Measurements from ENCODE around the gene MBD3L1. TPM values are rescaled to one million over a fixed set of nuclear protein-coding genes. Genes with fewer than 3 reads are reported as not detected.

The MBD3L1 gene
- not detected in 2 replicates for total RNA-seq

DNA sequence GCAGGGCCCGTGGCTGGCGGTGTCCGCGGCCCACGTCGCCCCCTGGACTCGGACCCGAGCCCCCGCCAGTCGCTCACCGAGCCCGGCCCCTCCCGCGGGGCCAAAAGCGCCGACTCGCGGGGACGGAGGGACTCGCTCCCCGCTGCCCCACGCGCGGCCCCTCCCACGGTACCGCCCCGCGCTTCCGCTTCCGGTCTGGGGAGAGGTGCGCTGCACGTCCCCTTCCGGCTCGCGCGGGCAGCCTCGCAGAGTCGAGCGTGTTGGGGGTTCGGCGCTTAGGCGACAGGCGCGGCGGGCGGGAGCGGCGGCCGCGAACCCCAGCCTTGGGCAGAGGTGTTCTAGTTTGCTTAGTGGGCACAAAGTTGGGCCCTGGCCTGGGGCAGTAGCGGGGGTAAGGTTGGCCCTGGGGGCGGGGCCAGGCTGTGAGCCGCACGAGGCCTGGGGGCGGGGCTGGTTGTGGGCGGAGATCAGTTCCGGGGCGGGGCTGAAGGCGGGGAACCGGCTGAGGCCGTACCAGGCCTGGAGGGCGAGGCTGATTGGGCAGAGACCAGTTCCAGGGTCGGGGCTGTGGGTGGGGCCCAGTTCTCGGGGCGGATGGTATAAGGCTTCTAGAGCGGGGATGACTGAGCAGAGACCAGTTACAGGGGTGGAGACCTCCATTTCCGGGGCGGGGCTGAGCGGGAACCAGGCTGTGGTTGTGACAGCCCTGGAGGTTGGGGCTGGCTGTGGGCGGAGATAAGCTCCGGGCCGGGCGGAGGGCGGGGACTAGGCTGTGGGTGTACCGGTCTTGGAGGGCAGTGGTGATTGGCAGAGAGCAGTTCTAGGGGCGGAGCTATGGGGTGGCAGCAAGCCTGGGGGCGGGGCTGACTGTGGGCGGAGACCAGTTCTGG, at the start of gene MBD3L1, which contains the start of gene ZNF558:
TSS of gene MBD3L1 (plus strand) at position 246 of the 890 bp plus-strand sequence. CDS start 10,302 bp downstream, outside the sequence.
TSS of gene ZNF558 (minus strand) at position 173 of the 890 bp plus-strand sequence. CDS start 9,645 bp downstream, outside the sequence.
- peak within 1 kb of the TSS; percentile 88 for H3K4me3 ChIP-seq (ENCODE audit: low read depth, low read length)
- TF ChIP-seq, protein P1, sequence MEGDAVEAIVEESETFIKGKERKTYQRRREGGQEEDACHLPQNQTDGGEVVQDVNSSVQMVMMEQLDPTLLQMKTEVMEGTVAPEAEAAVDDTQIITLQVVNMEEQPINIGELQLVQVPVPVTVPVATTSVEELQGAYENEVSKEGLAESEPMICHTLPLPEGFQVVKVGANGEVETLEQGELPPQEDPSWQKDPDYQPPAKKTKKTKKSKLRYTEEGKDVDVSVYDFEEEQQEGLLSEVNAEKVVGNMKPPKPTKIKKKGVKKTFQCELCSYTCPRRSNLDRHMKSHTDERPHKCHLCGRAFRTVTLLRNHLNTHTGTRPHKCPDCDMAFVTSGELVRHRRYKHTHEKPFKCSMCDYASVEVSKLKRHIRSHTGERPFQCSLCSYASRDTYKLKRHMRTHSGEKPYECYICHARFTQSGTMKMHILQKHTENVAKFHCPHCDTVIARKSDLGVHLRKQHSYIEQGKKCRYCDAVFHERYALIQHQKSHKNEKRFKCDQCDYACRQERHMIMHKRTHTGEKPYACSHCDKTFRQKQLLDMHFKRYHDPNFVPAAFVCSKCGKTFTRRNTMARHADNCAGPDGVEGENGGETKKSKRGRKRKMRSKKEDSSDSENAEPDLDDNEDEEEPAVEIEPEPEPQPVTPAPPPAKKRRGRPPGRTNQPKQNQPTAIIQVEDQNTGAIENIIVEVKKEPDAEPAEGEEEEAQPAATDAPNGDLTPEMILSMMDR (conservative IDR thresholded peaks at IDR 0.05; ENCODE audit: low read depth, low read length) = no peak
- peak; percentile 71 for DNase-seq (ENCODE audit: low read depth)

DNA sequence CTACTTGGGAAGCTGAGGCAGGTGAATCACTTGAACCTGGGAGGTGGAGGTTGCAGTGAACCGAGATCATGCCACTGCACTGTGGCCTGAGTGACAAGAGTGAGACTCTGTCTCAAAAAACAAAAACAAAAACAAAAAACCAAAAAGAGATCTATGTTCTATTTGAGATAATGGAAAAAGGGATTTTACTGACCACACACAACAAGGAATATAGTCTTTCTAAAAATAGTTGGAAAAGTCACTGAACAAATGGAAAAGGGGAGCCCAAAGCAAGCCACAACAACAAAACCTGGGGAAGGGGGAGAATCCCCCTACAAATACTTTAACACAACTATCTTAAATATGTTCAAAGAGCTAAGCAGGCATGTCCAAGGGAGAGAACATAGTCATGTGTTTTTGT, 37.4 kb upstream of the MBD3L1 start:
- TF ChIP-seq, protein P1 (conservative IDR thresholded peaks at IDR 0.05; ENCODE audit: low read depth, low read length) = no peak
- no peak overlapping the region for H3K4me3 ChIP-seq (ENCODE audit: low read depth, low read length)
- no peak for DNase-seq (ENCODE audit: low read depth)

DNA sequence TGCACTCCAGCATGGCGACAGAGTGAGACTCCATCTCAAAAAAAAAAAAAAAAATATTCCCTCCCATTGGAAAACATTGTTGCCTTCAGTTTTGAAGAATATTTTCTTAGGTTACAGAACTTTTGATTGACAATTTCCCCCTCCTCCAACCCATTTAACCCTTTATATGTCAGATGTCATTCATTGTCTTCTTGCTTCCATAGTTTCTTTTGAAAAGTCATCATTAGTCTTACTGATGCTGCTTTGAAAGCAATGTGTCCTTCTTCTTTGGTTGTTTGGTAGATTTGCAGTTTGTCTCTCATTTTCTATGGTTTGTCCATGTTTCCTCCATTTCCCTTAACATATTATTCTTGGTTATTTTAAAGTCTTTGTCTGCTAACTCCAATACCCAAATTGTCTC, 25.5 kb upstream of the MBD3L1 start:
- H3K4me3 ChIP-seq (ENCODE audit: low read depth, low read length) = no peak overlapping the region
- TF ChIP-seq, protein P1 (conservative IDR thresholded peaks at IDR 0.05; ENCODE audit: low read depth, low read length) = no peak
- no peak for DNase-seq (ENCODE audit: low read depth)

DNA sequence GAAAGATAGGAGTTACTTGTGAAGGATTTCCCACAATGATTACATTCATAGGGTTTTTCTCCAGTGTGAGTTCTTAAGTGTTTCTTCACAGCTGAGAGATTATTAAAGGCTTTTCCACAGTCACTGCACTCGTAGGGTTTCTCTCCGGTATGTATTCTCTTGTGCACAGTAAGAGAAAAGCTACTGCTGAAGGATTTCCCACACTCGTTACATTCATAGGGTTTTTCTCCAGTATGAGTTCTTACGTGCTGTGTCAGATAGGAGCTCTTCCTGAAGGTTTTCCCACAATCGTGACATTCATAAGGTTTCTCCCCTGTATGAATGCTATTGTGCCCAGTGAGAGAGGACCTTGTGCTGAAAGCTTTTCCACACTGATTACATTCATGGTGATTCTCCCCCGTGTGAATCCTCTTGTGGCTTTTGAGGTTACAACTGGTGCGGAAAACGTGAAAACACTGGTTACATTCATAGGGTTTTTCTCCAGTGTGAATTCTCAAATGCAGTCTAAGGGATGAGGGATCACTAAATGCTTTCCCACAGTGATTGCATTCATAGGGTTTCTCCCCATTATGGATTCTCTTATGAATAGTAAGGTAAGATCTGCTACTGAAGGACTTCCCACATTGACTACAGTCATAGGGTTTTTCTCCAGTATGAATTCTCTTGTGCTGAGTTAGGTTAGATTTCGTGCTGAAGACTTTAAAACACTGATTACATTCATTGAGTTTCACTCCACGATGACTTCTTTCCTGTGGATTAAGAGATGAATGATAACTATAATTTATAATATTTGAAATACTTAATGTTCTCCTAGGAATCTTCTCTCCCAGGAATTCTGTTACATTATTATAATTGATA, 20.6 kb upstream of the MBD3L1 start:
- TF ChIP-seq, protein P1 (conservative IDR thresholded peaks at IDR 0.05; ENCODE audit: low read depth, low read length) = no peak
- no peak for DNase-seq (ENCODE audit: low read depth)
- H3K4me3 ChIP-seq (ENCODE audit: low read depth, low read length) = no peak overlapping the region

DNA sequence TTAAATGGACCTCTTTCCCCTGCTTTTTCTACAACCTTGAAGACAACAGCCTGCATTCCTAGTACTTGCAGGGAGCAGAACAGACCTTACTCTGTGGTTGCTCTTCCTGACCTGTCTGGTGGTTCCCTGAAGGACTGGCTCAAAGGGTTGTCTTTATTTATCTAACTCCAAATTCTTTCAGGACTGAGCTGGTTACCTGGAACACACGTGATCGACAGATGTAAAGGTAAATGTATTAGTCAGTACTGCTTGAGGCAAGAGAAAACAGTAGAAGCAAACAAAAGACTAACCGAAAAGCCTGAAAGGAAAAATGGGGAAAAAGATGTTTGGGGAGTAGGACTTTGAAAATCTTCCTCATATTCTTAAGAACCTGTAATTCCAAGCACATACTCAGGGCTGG, 18.0 kb upstream of the MBD3L1 start:
- no peak for DNase-seq (ENCODE audit: low read depth)
- no peak overlapping the region for H3K4me3 ChIP-seq (ENCODE audit: low read depth, low read length)
- TF ChIP-seq, protein P1 (conservative IDR thresholded peaks at IDR 0.05; ENCODE audit: low read depth, low read length) = no peak

GRCh38 chr19:8815780-8816179, 16.4 kb upstream of the MBD3L1 start:
- TF ChIP-seq, protein P1 (conservative IDR thresholded peaks at IDR 0.05; ENCODE audit: low read depth, low read length) = no peak
- no peak overlapping the region for H3K4me3 ChIP-seq (ENCODE audit: low read depth, low read length)
- DNase-seq (ENCODE audit: low read depth) = no peak
